Measurements from ENCODE around the gene SCTR.

DNA sequence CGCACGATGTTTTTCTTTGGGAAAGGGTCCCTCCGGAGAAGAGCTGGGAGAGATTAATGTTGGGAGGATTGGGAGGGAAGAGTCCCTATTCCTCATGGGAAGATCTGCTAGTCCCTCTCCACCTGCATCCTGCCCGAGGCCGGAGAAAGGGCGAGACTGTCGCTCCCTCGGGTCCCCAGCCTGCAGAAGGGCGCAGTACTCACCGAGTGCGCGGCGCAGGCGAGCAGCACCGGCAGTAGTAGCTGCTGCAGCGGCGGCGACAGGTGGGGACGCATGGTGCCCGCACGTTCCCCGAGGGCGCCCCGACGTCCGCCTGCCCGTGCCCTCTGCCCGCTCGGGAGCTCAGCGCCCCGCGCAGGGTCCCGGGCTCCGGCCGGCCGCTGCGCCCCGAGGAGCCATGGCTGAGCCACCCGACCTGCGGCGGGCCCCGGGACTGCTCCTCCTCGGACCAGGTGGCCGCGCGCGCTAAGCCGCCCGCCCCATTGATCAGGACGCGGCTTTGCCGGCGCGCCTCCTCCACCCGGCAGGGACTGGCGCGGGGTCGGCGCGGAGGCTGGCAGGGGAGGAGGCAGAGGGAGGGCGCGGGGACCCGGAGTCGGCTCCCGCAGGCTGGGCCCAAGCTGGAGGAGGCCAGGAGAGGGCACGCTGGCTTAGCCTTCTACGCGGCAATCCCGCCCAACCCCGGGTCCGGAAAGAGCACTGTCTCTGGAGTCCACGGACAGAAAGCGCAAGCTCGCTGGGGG lies at the start of gene SCTR:
- TF ChIP-seq, protein P1, sequence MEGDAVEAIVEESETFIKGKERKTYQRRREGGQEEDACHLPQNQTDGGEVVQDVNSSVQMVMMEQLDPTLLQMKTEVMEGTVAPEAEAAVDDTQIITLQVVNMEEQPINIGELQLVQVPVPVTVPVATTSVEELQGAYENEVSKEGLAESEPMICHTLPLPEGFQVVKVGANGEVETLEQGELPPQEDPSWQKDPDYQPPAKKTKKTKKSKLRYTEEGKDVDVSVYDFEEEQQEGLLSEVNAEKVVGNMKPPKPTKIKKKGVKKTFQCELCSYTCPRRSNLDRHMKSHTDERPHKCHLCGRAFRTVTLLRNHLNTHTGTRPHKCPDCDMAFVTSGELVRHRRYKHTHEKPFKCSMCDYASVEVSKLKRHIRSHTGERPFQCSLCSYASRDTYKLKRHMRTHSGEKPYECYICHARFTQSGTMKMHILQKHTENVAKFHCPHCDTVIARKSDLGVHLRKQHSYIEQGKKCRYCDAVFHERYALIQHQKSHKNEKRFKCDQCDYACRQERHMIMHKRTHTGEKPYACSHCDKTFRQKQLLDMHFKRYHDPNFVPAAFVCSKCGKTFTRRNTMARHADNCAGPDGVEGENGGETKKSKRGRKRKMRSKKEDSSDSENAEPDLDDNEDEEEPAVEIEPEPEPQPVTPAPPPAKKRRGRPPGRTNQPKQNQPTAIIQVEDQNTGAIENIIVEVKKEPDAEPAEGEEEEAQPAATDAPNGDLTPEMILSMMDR (IDR thresholded peaks at IDR 0.05), result no peak
- TF ChIP-seq POLR2A (IDR thresholded peaks at IDR 0.05), result no peak
